ENCODE results near the gene NELL2.

DNA sequence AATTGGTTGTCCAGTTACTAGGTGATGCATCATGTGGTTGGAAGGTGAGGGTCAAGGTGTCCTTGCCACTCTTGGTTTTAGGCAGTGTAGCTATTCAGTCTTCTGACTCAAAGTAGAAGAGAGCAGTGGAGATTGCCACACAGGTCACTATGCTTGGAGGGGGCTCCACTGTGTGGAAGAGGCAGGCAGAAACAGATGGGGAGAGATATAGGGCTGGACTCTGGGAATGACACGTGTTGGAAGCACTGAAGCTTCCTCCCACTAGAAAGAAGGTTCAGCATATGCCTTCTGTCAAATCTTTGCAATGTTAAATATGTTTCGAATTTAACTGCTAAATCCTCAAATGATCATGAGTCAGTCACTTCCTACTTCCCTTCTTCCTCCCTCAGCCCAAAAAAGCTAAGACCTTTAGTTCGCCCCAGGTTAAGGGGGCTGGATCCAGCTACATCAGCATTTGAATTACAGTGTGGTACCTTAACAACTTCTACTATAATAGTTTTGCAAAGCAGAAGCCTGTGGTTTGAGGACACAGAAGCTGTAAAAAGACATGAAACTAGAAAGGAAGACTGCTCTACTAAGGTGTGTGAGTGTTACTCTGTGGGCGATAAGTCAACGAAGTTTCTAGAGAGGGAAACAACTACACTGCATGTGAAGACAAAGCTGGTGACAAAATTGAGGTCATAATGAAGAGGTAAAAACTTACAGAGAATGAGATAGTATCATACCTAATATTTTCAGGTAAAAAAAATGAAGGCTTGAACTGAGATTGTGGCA is 228.0 kb downstream of the NELL2 start:
- TF ChIP-seq, protein P1, sequence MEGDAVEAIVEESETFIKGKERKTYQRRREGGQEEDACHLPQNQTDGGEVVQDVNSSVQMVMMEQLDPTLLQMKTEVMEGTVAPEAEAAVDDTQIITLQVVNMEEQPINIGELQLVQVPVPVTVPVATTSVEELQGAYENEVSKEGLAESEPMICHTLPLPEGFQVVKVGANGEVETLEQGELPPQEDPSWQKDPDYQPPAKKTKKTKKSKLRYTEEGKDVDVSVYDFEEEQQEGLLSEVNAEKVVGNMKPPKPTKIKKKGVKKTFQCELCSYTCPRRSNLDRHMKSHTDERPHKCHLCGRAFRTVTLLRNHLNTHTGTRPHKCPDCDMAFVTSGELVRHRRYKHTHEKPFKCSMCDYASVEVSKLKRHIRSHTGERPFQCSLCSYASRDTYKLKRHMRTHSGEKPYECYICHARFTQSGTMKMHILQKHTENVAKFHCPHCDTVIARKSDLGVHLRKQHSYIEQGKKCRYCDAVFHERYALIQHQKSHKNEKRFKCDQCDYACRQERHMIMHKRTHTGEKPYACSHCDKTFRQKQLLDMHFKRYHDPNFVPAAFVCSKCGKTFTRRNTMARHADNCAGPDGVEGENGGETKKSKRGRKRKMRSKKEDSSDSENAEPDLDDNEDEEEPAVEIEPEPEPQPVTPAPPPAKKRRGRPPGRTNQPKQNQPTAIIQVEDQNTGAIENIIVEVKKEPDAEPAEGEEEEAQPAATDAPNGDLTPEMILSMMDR (IDR thresholded peaks at IDR 0.05), result no peak
- no peak for TF ChIP-seq POLR2A (IDR thresholded peaks at IDR 0.05)

Measured in esophagus squamous epithelium (tissue), 4 donors.